Stomach (tissue), 9 donors: ENCODE results near the gene KCNIP4. TPM values are rescaled to one million over a fixed set of nuclear protein-coding genes. Genes with fewer than 3 reads are reported as not detected.
A peak's percentile ranks its signal among the peaks of the same experiment; 100 is the strongest.

ENCODE experiments used
- DNase-seq, 2 donors: peaks; one replicate each; pipeline versions ENCODE4 v3.0.0 to v3.0.0-alpha.2; 2013 to 2019
- H3K27ac ChIP-seq, 5 donors: fragments of 200-600 bp in 4 of 5; sonication (generic) in 4 of 5; one replicate each; pipeline ENCODE4 v1.5.1; 2013 to 2019; ENCODE audit warnings: mild to moderate bottlenecking in 1 of 5, moderate library complexity in 1 of 5
- H3K27me3 ChIP-seq, 3 donors: fragments of 200-600 bp; sonication (generic); one replicate each; pipeline ENCODE4 v1.5.1; 2017 to 2019; ENCODE audit warnings: mixed run types in 1 of 3
- H3K36me3 ChIP-seq, 4 donors: fragments of 200-600 bp; sonication (generic); 1 replicate in 3 of 4; 2 replicates in 1 of 4; pipeline ENCODE4 v1.5.1; 2016 to 2019
- H3K4me1 ChIP-seq, 4 donors: fragments of 200-600 bp; sonication (generic); one replicate each; pipeline ENCODE4 v1.5.1; 2016 to 2019
- H3K4me3 ChIP-seq, 4 donors: fragments of 200-600 bp; sonication (generic) in 3 of 4; one replicate each; pipeline ENCODE4 v1.5.1; 2016 to 2019; ENCODE audit warnings: mild to moderate bottlenecking in 1 of 4
- H3K9me3 ChIP-seq, 4 donors: fragments of 200-600 bp; sonication (generic); one replicate each; pipeline ENCODE4 v1.5.1; 2016 to 2019
- EP300 ChIP-seq: sonication (generic); formaldehyde crosslinking; IDR thresholded peaks from one replicate; pipeline ENCODE4 v1.6.1; 2017; ENCODE audit warnings: antibody characterized with exemption
- POLR2A ChIP-seq, 4 donors: fragments of 450-650 bp; IDR thresholded peaks; one replicate each; pipeline ENCODE4 v1.6.1; 2016; ENCODE audit warnings: antibody characterized with exemption in 4 of 4, control low read depth in 2 of 4, mild to moderate bottlenecking in 1 of 4, moderate library complexity in 1 of 4
- POLR2AphosphoS5 ChIP-seq, 3 donors: sonication (generic); formaldehyde crosslinking; IDR thresholded peaks; one replicate each; pipeline ENCODE4 v1.6.1; 2016; ENCODE audit warnings: antibody characterized with exemption in 3 of 3
- WGBS, 5 donors: extraction: QIAGEN DNeasy Blood & Tissue Kit in 3 of 5; methylation state at CpG; one replicate each; pipeline versions ENCODE4 v1.1.5 to v1.1.7; 2013 to 2018; 5-methylcytosine and 5-hydroxymethylcytosine counted together
- intact Hi-C: fragments of 100-400 bp; cut with DNase I; formaldehyde crosslinking; loops from one replicate; pipeline ENCODE4 v1.15.1; 2023; ENCODE audit warnings: low total_unique reads
- polyA plus RNA-seq, 3 donors: library from polyadenylated mRNA; stranded (reverse); fragments of 200-250 nt; gene quantifications; one replicate each; pipeline ENCODE4 v1.2.3, GENCODE V29; 2013
- total RNA-seq, 5 donors: library from RNA; depleted of rRNA; stranded (reverse); fragments of >200 nt; gene quantifications; one replicate each; pipeline versions ENCODE4 v1.1.0 to v1.2.3, GENCODE V29; 2014 to 2016
- TF ChIP-seq, protein P1 (sequence below), 7 experiments: fragments of 450-650 bp in 4 of 7; fragments of 200-600 bp in 3 of 7; sonication (generic) in 3 of 7; IDR thresholded peaks; one replicate each; pipeline ENCODE4 v1.5.1; 2016 to 2019; ENCODE audit warnings: antibody characterized with exemption in 7 of 7, control low read depth in 2 of 7, mild to moderate bottlenecking in 1 of 7
- donor health status: healthy with polysubstance abuse.
- donor health status: Bipolar disorder and iron deficiency.
- donor health status: healthy.

Gene KCNIP4
- total and polyA plus RNA-seq, 8 donors: 0.23 to 1.8 (median 1.3) TPM; not detected in 4

- H3K9me3 ChIP-seq: peaks cover 0 to 6% (median 5%) of the 10 kb centered on the region in 4 donors
- no peak for TF ChIP-seq POLR2A (IDR thresholded peaks at IDR 0.05)
- TF ChIP-seq, protein P1, sequence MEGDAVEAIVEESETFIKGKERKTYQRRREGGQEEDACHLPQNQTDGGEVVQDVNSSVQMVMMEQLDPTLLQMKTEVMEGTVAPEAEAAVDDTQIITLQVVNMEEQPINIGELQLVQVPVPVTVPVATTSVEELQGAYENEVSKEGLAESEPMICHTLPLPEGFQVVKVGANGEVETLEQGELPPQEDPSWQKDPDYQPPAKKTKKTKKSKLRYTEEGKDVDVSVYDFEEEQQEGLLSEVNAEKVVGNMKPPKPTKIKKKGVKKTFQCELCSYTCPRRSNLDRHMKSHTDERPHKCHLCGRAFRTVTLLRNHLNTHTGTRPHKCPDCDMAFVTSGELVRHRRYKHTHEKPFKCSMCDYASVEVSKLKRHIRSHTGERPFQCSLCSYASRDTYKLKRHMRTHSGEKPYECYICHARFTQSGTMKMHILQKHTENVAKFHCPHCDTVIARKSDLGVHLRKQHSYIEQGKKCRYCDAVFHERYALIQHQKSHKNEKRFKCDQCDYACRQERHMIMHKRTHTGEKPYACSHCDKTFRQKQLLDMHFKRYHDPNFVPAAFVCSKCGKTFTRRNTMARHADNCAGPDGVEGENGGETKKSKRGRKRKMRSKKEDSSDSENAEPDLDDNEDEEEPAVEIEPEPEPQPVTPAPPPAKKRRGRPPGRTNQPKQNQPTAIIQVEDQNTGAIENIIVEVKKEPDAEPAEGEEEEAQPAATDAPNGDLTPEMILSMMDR (IDR thresholded peaks at IDR 0.05): no peak
- no peak for TF ChIP-seq POLR2AphosphoS5 (IDR thresholded peaks at IDR 0.05)
- no peak for TF ChIP-seq EP300
- no peak for DNase-seq
- no peaks in the 10 kb centered on the region for H3K4me1 ChIP-seq
- no peaks in the 10 kb centered on the region for H3K36me3 ChIP-seq
- intact Hi-C loops: no loop called here
- WGBS, 5 donors: 36 to 75% (median 41%) methylated on average over 2 of the region's 2 CpGs
- H3K4me3 ChIP-seq: no peak overlapping the region
- H3K27me3 ChIP-seq: no peaks in the 10 kb centered on the region
- H3K27ac ChIP-seq: no peak overlapping the region
Observed at GRCh38 chr4:20847124-20847747, 1101.3 kb downstream of the KCNIP4 start.

GRCh38 chr4:20844311-20844710 is 1104.3 kb downstream of the KCNIP4 start:
- no peaks in the 10 kb centered on the region for H3K27me3 ChIP-seq
- no peaks in the 10 kb centered on the region for H3K9me3 ChIP-seq
- no peak overlapping the region for H3K4me3 ChIP-seq
- intact Hi-C loops: no loop called here
- whole genome bisulfite sequencing, 5 donors: 65 to 75% (median 71%) methylated on average over 4 of the region's 4 CpGs
- no peak for TF ChIP-seq EP300
- no peak for TF ChIP-seq POLR2AphosphoS5 (IDR thresholded peaks at IDR 0.05)
- TF ChIP-seq, protein P1 (IDR thresholded peaks at IDR 0.05): no peak
- no peak for TF ChIP-seq POLR2A (IDR thresholded peaks at IDR 0.05)
- no peak overlapping the region for H3K27ac ChIP-seq
- peaks cover 0 to 4% (median 0%) of the 10 kb centered on the region in 4 donors for H3K4me1 ChIP-seq
- no peaks in the 10 kb centered on the region for H3K36me3 ChIP-seq
- no peak for DNase-seq

DNA sequence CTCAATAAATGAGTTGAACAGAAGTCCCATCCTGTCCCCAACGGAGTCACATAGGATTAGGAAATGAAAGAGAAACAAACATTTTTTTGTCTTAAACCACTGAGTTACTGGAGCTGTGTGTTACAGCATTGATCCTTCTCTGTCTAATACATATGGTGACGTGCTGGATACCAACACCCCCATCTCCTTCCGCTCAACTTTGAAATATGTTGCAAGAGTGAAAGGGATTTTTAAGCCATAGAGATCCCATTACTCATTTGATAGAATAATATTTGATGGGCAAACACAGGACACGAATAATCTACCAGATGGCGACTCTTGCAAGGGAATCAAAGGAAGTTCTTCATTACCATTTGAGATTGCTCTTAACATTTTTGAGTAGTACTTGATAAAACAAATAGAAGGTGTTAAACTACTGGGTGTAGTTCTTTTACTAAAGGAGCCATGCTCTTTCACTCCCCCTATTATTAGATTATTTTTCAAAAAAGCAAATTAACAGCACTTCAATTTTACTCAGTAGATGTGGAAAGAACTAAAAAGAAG is 1107.9 kb downstream of the KCNIP4 start:
- Histone ChIP-seq H3K9me3 (no peaks in the 10 kb centered on the region), H3K27me3 (no peaks in the 10 kb centered on the region), H3K4me1 (peaks cover 0 to 4% (median 0%) of the 10 kb centered on the region in 4 donors), H3K4me3 (no peak overlapping the region), H3K27ac (no peak overlapping the region), H3K36me3 (no peaks in the 10 kb centered on the region)
- intact Hi-C loops: no loop called here
- TF ChIP-seq, protein P1 (IDR thresholded peaks at IDR 0.05): no peak
- TF ChIP-seq POLR2AphosphoS5 (IDR thresholded peaks at IDR 0.05) (no peak), POLR2A (IDR thresholded peaks at IDR 0.05) (no peak), EP300 (no peak)
- DNase-seq: no peak
- 63 to 79% (median 69%) methylated on average over 5 of the region's 5 CpGs for WGBS, 5 donors

DNA sequence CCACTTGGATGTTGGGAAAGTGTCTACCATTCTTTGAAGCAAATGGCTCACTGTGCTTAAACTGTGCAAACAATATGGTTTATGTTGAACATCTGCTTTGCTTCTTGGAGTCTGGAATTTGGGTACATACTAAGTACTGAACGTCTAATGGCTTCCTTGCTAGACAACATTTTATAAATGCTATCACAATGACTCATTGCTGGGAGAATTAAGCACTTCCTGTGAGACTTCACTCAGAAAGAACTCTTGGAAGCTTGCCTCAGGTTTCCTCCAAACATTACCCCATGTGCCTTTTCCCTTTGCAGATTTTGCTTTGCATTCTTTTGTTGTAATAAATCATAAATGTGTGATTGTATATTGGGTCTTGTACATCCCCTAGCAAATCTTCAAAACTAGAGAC is 1108.6 kb downstream of the KCNIP4 start:
- H3K9me3 ChIP-seq: no peaks in the 10 kb centered on the region
- H3K27ac ChIP-seq: no peak overlapping the region
- 6 to 16% (median 9%) methylated on average over 1 of the region's 1 CpG for WGBS, 5 donors
- DNase-seq: peak in 1 of 2 donors; percentile 10
- H3K4me1 ChIP-seq: peaks cover 0 to 4% (median 0%) of the 10 kb centered on the region in 4 donors
- TF ChIP-seq EP300 (no peak), POLR2A (IDR thresholded peaks at IDR 0.05) (no peak), POLR2AphosphoS5 (IDR thresholded peaks at IDR 0.05) (no peak)
- H3K4me3 ChIP-seq: no peak overlapping the region
- H3K36me3 ChIP-seq: no peaks in the 10 kb centered on the region
- H3K27me3 ChIP-seq: no peaks in the 10 kb centered on the region
- intact Hi-C loops: no loop called here

DNA sequence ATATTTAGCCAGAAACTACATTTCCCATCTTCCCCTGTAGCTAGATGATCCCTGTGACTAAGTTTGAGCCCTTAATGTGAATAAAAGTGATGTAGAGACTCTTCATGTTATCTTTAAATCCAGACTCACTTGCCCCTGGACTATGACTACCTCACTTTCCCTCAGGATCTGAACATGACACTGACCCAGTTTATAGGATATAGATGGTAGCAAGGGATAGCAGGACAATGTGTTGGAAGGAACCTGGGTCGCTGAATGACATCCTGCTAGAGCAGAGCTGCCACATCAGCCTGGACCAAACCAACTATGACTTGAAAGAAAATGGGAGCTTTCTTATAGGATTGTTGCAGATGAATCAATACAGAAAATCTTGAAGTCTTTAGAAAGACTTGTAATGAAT is 1110.1 kb downstream of the KCNIP4 start:
- 73 to 92% (median 76%) methylated on average over 1 of the region's 1 CpG for WGBS, 5 donors
- no peak overlapping the region for H3K4me3 ChIP-seq
- no peaks in the 10 kb centered on the region for H3K9me3 ChIP-seq
- H3K4me1 ChIP-seq: peaks cover 0 to 4% (median 0%) of the 10 kb centered on the region in 4 donors
- no peak overlapping the region for H3K27ac ChIP-seq
- H3K36me3 ChIP-seq: no peaks in the 10 kb centered on the region
- TF ChIP-seq EP300 (no peak), POLR2AphosphoS5 (IDR thresholded peaks at IDR 0.05) (no peak)
- TF ChIP-seq, protein P1 (IDR thresholded peaks at IDR 0.05): no peak
- no peaks in the 10 kb centered on the region for H3K27me3 ChIP-seq
- intact Hi-C loops: no loop called here
- DNase-seq: no peak
